T-helper 1 cell (primary cell): ENCODE results near the gene OPN4.

Experiments
- DNase-seq, 5 donors: peaks; one replicate each; pipeline ENCODE4 v3.0.0-alpha.2; 2012 to 2020

Gene OPN4

GRCh38 chr10:86662186-86663045, 8.1 kb downstream of the OPN4 start:
- no peak for DNase-seq

DNA sequence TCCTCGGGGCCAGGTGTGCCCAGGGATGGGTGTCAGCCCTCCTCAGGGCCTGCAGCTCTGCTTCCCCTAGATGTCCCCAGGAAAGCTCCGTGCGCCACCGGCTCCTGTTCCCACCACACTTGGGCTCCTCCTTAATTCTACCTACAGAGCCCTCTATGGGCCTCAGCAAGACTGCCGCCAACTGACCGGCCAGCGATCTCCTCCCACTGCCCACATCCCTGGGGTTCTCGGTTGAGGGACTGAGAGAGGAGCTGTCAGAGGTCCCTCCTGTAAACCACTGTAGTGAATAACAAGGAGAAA, 8.6 kb downstream of the OPN4 start:
- no peak for DNase-seq

DNA sequence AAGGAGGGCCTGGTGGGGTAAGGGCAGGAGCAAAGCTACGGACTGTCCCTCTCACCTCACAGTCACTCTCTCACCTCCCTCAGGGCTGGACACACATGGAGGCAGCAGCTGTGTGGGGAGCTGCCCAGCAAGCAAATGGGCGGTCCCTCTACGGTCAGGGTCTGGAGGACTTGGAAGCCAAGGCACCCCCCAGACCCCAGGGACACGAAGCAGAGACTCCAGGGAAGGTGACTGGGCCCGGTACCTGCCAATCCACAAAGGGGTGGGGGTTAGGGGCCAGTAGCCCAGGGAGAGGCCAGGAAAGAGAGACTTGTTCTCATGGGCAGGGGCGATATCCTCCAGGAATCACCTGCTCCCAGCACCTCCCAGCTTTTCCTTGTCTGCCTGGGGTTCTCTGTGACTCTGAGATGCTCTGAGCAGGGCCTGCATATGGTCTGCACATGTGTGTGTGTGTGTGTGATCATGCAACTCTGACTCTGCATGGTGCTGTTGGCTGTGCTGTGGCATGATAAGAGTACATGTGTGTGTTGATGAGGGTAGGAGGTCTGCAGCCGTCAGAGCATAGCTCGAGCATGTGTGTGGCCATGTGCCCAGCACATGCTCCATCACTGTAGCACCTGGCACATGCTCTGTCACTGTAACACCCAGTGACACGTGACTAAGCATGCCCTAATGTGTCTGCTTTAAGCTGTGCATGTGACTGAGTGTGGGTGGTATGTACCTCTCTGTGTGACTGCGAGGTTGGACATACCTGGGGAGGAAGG, 9.4 kb downstream of the OPN4 start:
- no peak for DNase-seq

DNA sequence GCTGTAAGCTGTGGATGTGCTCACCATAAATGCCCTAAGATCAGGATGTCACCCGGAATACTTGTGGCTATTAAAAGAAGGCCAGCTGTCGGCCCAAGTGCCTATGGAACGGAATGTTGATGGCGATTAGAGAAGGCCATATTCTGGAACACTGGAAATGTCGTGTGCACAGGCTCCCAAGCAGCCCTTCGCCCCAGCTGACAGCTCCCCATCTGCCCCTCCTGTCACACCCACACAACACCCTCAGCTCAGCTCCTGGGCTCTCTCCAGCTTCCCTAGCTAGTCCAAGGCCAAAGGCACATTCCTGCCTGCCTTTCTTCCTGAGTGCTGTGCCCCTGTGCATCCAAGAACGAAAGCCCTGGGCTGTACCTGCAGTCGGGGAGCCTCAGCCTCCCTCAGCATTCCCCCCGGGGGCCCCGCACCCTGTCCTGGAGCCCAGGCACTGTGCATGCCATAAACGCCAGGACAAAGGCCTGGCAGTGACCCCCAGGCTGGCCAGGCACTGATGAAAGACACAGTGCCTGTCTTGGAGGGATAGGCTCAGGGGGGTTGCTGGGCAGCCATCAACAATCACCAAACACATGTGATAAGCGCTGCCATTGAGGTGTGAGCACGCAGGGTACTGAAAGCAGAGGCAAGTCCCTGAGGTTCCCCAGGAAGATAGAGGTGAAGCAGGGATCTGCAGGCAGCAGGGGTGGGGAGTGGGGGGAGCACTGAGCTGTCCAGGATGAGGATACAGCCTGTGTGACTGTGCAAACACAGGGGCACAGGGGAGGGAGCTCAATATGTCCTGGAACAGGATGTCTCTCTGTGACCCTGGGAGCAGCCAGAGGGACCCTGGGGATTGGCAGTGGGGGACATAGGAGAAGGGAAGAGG, 10.2 kb downstream of the OPN4 start:
- DNase-seq = no peak

DNA sequence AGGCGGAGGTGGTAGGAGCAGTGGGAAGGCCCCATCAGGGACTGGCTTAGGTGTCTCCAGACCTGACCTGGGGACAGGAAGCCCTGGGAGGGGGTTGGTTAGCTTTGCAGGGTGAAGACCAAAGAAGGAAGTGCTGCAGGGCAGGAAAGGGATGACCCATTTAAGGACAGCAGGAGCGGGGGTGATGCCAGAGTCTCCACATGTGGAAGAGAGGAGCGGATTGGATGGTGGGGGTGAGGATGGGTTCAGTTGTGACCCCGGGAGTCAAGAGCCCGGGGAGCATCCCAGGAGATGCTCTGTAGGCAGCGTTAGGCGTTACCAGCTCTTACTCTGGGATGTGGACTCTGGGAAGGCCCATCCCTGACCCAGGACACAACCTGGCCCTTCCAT, 10.9 kb downstream of the OPN4 start:
- no peak for DNase-seq

DNA sequence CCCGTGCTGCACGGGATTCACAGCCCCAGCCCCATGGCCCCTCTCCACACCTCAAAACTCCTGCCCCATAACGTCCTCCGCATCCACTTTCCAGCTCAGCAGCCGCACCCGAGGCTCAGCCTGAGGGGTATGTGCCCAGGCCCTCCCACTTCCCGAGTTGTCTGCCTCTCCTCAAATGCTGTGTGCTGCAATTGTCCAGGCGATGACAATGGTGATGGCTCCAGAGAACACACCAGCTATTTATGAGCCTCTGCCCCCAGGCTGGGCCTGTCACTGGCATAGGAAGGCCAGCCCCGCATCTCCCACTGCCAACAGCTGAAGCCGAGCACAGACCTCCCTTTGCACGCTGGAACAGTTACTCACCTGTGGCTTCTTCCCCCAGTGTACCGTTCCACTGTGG, 11.5 kb downstream of the OPN4 start:
- DNase-seq = no peak

DNA sequence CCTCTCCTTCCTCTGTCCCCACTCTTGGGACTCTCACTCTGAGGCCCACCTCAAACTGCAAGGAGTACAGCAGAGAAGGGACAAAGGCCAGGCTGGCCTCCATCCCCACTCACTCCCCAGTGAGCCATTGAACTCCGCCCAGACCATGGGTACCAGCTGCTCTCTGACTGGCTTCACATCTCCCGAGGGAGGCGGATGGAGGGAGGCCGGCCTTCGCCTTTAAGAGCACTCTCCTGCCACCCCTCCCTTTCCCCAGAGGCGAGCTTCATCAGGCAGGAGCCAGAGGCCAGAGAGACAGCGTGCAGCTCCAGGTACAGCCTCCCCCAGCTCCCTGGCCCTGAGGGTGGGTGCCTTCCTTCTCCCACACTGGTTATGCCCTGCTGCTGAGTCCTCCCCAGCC, 12.2 kb downstream of the OPN4 start:
- DNase-seq = no peak

GRCh38 chr10:86667421-86668181, 13.3 kb downstream of the OPN4 start:
- DNase-seq = no peak

- no peak for DNase-seq
Measured at GRCh38 chr10:86668297-86669165, 14.2 kb downstream of the OPN4 start, which contains the start of gene LDB3. Gene LDB3 (plus strand): TSS chr10:86668511. CDS start chr10:86668692, 181 bp downstream.

GRCh38 chr10:86670290-86670811, 16.0 kb downstream of the OPN4 start:
- no peak for DNase-seq

- no peak for DNase-seq
Measured at GRCh38 chr10:86670876-86671275, 16.5 kb downstream of the OPN4 start.

DNA sequence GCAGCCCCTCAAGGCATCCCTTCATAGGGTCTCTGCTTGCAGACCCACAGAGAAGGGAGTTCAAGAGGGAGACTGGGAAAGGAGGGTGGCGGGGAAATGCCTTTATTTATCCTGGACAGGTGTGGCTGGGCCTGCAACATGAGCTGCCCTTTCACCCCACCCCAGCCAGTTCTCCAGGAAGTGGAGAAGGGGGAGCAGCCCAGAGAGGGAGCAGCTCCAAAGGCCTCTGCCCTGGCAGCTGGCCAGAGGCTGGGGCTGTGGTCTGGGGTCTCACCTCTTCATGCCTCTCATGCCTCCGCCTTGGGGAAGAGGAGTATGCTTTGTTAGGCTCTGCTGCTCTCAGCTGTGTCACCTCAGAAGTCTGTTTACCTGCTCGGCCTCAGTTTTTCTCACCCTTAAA, 17.1 kb downstream of the OPN4 start:
- DNase-seq = no peak

DNA sequence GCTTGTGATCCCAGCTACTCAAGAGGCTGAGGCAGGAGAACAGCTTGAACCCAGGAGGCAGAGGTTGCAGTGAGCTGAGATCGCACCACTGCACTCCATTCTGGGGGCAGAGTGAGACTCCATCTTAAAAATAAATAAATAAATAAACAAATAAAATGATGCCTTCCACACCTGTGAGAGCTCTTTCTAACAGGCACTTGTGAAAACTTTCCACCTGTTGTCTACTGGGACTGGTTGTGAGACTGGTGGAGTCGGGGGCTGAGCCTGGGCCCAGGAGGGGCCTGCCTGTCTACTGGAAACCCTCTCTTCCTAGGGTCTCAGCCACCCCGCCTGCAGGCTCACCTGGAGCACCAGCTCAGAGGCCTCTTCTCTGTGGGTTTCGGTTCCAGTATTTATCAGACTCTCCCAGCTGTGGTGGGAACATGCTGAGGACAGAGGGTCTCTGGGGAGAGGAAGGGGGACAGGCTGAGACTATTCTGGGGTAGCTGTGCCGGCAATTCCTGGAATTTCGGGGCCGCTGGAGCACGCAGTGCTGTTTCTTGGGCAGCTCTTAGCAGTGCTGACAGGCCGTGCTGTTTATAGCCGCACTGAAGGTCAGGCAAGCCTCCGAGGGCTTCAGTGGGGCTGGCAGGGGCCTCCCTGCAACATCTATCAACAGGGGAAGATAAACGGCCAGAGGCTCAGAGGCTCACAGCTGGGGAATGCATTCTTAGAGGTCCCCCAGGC, 17.8 kb downstream of the OPN4 start:
- DNase-seq = no peak

DNA sequence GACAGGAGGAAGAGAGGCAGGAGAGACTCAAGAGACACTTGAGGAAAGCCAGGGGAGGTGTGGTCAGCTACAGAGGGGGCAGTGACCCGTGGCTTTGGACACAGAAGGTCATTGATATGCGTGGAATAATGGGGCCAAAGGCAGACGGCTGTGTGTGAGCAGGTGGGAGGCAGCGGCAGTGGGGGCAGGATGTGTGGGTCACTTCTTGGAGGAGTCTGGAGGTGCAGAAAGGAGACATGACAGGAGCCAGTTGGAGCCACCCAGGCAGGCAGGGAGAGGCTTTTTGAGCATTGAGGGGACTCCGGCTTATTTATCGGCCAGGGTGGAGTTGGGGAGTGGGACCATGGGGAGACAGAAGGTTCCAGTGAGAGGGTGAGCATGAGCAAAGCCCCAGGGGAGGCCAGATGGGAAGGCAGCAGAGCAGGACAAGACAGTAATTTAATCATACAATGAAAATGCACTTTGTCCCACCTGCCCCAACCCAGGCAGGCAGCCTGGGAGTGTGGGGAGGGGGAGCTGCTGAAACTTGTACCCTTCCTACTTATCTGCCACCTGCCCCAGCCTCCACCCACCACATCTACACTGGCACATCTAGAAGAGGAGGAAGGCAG, 19.0 kb downstream of the OPN4 start:
- no peak for DNase-seq

- no peak for DNase-seq
Measured at GRCh38 chr10:86673827-86674581, 19.7 kb downstream of the OPN4 start.

GRCh38 chr10:86674912-86675311, 20.6 kb downstream of the OPN4 start:
- DNase-seq = no peak

GRCh38 chr10:86677374-86677773, 23.0 kb downstream of the OPN4 start:
- no peak for DNase-seq

- DNase-seq = no peak
Measured at GRCh38 chr10:86678999-86679792, 24.8 kb downstream of the OPN4 start.
